ENCODE data around the gene C11orf68. TPM values are rescaled to one million over a fixed set of nuclear protein-coding genes. Genes with fewer than 3 reads are reported as not detected.

The C11orf68 gene
- total and polyA plus RNA-seq, 10 of the 15 experiments (the other 5 are each of a cell fraction or from before 2014, with no cell fraction given): 3.0 to 25.4 (median 16.7) TPM

GRCh38 chr11:65947603-65948125 lies 28.8 kb upstream of the C11orf68 start:
- intact Hi-C loops (cut with micrococcal nuclease; ENCODE audit: unreplicated experiment) (no loop called here), in situ Hi-C loops (cut with MboI) (no loop called here)
- Histone ChIP-seq H3K4me3 (no peak overlapping the region), H3K79me2 (ENCODE audit: control insufficient read depth, insufficient read depth, low read length) (no peaks in the 10 kb centered on the region), H3K27ac (ENCODE audit: control insufficient read depth, insufficient read depth) (no peak overlapping the region), H3K9me3 (replicated peaks; ENCODE audit: control insufficient read depth, insufficient read depth, low read length) (no peaks in the 10 kb centered on the region), H3K4me2 (ENCODE audit: control insufficient read depth, insufficient read depth) (no peak overlapping the region), H3K4me1 (ENCODE audit: control insufficient read depth, insufficient read depth, low read length) (no peaks in the 10 kb centered on the region), H3K9ac (ENCODE audit: control insufficient read depth, insufficient read depth, low read length) (no peak overlapping the region), H2AFZ (ENCODE audit: control insufficient read depth, low read depth, low read length) (no peak overlapping the region), H4K20me1 (ENCODE audit: control insufficient read depth, insufficient read depth) (no peaks in the 10 kb centered on the region), H3K27me3 (replicated peaks in 1 of 2; ENCODE audit: control insufficient read depth in 2 of 2, insufficient read depth in 2 of 2, low read length in 1 of 2) (no peaks in the 10 kb centered on the region), H3K36me3 (ENCODE audit: control insufficient read depth in 2 of 2, insufficient read depth in 2 of 2, low read length in 1 of 2) (no peaks in the 10 kb centered on the region)
- BruUV-seq (replicated peaks): no TSS peak
- ChIA-PET SMC1A (ENCODE audit: uncharacterized antibody, unreplicated experiment) (no interaction called here), RAD21 (ENCODE audit: unreplicated experiment) (no interaction called here), POLR2A (no interaction called here), CTCF (interaction anchor here (1.0 kb wide), 1 partner anchor 75 kb away, joined by 3 read pairs; no protein-coding TSS in a partner anchor)
- FAIRE-seq: no peak
- DNase-seq (ENCODE audit: low read depth, low spot score): no peak
- ATAC-seq: no peak
- WGBS (ENCODE audit: insufficient coverage, insufficient replicate concordance, low lambda C conversion rate, missing lambda C conversion rate): 56% methylated on average over 12 of the region's 12 CpGs
- TF ChIP-seq ZNF217 (IDR thresholded peaks at IDR 0.05): no peak
- no peak for TF ChIP-seq WRNIP1 (IDR thresholded peaks at IDR 0.05; ENCODE audit: borderline replicate concordance, low read depth, low read length)
- TF ChIP-seq JUND (IDR thresholded peaks at IDR 0.05; ENCODE audit: low read depth, low read length): no peak
- no peak for TF ChIP-seq BCLAF1 (IDR thresholded peaks at IDR 0.05)
- TF ChIP-seq POU2F2 (IDR thresholded peaks at IDR 0.05; ENCODE audit: borderline replicate concordance, low read depth, low read length): no peak
- TF ChIP-seq E2F4 (IDR thresholded peaks at IDR 0.05; ENCODE audit: low read depth, low read length): no peak
- no peak for TF ChIP-seq ELK1 (IDR thresholded peaks at IDR 0.05; ENCODE audit: low read depth, low read length)
- no peak for TF ChIP-seq FOS (IDR thresholded peaks at IDR 0.05; ENCODE audit: borderline replicate concordance, extremely low read depth, insufficient read length)
- TF ChIP-seq BCL3 (IDR thresholded peaks at IDR 0.05; ENCODE audit: borderline replicate concordance, insufficient read depth, low read depth, low read length, poor library complexity, severe bottlenecking): no peak
- no peak for TF ChIP-seq RELA (IDR thresholded peaks at IDR 0.05; ENCODE audit: borderline replicate concordance, partially characterized antibody)
- TF ChIP-seq ZNF384 (IDR thresholded peaks at IDR 0.05; ENCODE audit: borderline replicate concordance, low read depth, low read length): no peak
- no peak for TF ChIP-seq POLR2A (IDR thresholded peaks at IDR 0.05; ENCODE audit: low read depth, low read length)
- no peak for TF ChIP-seq PML (IDR thresholded peaks at IDR 0.05; ENCODE audit: low read length)
- no peak for TF ChIP-seq ZBED1 (IDR thresholded peaks at IDR 0.05; ENCODE audit: borderline replicate concordance)
- TF ChIP-seq CBFB (IDR thresholded peaks at IDR 0.05; ENCODE audit: low read depth): no peak
- TF ChIP-seq E2F8 (IDR thresholded peaks at IDR 0.05; ENCODE audit: low read depth, partially characterized antibody): no peak

Measured in GM12878 (cell line).